Stimulated activated CD4-positive, alpha-beta T cell treated with anti-CD3 and anti-CD28 coated beads, Interleukin-12 subunit alpha, Interleukin-12 subunit beta, amount 100 ng/mL, for 48 hours (primary cell): Measurements from ENCODE around the gene INTS11.
"Not testable (repeated sequence)": the region's sequence is repeated elsewhere in the genome, so short reads cannot be mapped to it uniquely, and the experiment has no call there.

Source experiments
- DNase-seq, 3 donors: peaks; one replicate each; pipeline ENCODE4 v3.0.0-alpha.2; 2020; ENCODE audit warnings: low read depth in 2 of 3, low spot score in 1 of 3

The INTS11 gene

DNA sequence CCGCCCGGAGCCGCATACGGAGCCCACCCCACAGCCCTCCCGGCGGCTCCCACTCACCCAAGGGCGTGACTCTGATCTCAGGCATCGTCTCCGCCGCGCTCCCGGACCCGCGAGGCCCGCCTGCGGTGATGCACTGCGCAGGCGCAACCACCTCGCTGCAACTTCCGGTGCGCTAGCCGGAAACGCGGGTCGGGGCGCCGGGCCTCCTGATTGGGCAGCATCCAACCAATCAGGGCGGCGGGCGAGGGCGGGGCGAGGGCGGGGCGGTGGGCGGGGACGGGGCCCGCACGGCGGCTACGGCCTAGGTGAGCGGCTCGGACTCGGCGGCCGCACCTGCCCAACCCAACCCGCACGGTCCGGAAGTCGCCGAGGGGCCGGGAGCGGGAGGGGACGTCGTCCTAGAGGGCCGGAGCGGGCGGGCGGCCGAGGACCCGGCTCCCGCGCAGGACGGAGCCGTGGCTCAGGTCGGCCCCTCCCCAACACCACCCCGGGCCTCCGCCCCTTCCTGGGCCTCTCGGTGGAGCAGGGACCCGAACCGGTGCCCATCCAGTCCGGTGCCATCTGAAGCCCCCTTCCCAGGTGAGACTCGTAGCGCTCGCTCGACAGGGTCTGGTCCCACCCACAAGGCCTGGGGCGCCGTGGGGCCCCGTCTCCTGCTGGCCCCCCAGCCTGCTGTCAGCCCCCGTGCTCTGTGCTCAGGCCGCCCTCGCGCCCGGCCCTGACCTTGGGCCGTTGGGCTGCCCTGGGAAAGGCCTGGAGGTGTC, at the start of gene INTS11, which contains the start of gene CPTP:
Gene INTS11 (minus strand): TSS at position 137 of the 764 bp plus-strand sequence. CDS start 52 bp downstream, at position 85.
Gene CPTP (plus strand): TSS at position 279 of the 764 bp plus-strand sequence. CDS start 2,109 bp downstream, outside the sequence.
- DNase-seq, result peak; percentile 90 to 94 (median 93)

DNA sequence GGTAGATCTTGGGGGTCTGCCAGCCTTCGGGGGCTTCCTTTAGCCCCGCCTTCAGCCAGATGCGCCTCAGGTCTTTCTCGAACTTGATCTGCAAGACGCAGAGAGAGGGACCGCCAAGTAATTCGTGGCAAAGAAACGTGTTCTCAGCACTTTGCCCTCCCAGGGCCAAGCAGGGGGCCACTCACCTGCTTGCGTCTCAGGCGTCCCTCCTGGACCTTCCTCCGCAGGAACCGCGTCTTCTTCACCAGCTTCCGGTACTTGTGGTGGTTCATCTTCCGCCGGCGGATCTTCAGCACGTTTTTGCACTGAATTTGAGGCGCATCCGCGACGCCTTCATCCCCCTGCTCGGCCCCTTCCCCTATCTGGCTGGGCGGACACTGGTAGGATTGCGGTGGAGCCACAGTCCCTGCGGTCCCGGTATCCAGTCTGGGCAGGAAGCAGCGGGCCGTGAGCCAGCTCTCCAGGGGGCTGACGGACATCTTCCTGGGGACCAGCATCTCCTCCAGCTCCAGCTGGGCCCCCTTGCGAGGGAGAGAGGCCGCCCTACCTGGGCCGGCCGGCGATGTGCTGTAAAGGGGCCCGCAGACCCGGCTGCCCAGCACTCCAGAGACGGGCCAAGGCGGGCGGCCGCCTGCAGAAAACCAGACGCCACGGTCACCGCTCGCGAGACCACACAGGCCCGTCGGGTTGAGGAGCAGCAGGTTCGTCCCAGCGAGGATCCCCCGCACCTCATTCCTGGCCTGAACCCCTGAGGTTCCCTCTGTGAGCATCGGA, 49.5 kb upstream of the INTS11 start:
- DNase-seq, result no peak

DNA sequence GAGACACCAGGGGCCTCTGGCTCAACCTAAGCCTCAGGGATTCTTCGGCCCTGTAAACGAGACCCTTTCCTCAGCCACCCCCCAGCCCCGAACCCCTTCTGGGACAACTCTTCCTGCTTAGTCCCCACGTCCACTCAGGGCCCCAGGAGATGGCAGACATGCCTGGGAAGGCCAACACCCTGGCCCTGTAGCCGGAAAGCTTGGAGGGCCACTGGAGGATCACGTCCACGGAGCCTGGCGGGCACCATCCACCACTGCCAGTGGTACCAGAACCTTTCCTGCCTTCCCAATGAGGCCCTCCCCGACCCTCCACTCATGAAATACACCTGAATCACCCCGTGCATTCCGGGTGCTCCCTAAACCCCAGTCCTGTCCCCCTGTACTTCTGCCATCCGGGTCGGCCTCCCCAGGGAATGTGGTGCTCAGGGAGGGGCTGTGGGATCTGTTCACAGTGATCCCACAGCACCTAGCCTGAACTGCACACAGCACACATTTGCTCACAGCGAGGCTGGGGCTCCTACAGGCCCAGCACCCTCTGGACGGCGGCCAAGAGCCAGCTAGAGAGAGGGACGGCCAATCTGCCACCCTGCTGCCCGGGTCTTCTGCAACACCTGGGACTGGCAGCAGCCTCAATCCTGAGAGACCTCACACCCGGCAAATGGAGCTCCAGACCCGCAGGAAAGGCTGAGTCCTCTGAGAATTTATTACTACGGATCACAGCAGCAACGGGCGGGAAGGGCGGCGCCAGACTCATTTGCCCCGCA, 48.8 kb upstream of the INTS11 start:
- no peak for DNase-seq

DNA sequence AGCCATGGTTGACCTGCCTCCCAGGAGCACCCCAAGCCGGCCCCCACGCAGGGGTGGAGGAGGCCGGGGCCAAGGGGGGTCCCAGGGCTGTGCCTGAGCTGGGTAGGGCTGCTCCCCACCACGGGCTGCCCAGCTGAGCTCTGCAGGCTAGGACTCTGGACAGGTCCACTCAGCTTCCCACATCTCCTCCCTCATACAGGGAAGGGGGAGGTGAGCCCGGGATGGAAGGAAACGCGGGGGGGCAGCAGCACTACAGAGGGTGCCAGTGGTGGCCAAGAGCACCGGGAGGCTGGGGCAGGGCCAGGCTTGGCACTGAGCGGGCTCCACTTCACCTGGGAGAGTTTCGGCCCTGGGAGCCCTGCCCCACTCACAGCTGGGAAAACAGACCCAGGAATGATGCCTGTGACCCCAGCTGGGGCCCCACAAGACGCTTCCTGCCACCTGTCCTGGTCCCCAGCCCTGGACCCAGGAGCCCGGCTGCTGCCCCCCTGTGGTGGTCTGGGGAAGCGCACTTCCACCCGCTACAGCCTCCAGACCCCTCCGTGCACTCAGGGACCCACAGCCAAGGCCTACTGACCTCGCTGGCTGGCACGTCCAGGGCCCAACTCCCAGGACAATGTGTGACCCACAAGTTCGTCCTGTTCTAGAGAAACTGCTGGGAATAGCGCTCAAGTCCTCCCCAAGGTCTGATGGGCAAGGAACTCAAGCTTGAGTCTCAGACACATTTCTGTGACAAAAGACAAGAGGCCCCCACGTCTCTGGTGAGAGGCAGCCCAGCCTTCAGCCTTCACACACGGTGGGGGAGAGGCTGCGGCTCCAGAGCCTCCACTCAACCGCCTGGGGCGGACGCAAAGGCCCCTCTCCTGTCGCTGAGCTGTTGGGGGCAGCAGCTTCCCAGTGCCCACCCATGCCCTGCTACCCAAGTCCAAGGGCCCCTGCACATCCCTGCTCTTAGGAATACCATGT, 47.6 kb upstream of the INTS11 start:
- peak; percentile 53 to 89 (median 72) for DNase-seq

DNA sequence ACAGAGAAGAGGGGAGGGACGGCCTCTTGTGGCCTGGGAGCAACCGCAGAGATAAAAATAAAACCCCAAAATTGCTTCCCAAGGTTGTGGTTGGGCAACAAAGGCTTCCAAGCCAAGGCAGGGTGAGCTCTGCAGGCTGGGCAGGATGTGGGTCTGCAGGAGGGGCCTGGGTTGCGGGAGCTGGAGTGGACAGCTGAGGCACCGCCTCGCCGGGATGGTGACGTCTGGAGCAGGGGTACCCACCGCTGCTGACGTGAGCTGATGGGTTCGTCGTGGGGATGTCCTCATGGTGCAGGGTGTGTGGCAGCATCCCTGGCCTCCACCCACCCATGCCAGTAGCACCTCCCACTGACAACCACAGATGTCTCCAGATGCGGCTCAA, 46.9 kb upstream of the INTS11 start:
- DNase-seq, result no peak

DNA sequence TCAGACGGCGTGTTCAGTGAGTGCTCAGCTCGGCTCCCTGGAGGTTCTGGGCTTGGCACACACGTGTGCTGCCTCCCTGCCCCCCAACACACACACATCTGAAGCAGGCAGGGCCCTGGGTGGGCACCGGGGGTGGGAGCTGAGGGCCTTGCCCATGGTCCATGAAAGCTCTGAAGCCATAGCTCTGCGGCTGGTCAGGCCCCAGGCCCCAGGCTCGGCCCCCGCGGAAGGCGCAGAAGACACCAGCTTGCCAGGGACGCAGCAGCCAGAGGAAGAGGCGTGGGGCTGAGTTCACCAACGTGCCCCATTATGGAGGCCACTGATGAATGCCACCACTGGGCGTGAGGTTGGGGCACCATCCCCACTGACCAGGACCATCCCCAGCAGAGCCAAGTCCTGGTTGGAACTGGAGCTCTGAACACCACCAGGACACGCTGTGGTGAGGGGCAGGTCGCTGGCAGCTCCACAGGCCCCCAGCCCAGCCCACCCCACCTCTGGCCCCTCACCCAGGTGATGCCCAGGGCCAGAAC, 46.4 kb upstream of the INTS11 start:
- no peak for DNase-seq

DNA sequence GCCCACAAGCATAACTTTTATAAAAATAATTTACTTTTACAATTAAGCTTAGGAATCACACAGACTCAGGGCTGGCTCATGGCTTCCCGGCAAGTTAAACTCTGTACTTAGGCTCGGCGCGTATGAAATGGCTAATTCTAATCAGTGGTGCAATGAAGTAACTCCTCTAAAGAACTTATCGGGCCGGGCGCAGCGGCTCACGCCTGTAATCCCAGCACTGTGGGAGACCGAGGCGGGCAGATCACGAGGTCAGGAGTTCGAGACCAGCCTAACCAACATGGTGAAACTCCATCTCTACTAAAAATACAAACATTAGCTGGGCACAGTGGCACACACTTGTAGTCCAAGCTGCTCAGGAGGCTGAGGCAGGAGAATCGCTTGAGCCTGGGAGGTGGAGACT, 45.6 kb upstream of the INTS11 start:
- DNase-seq, result not testable (repeated sequence)

DNA sequence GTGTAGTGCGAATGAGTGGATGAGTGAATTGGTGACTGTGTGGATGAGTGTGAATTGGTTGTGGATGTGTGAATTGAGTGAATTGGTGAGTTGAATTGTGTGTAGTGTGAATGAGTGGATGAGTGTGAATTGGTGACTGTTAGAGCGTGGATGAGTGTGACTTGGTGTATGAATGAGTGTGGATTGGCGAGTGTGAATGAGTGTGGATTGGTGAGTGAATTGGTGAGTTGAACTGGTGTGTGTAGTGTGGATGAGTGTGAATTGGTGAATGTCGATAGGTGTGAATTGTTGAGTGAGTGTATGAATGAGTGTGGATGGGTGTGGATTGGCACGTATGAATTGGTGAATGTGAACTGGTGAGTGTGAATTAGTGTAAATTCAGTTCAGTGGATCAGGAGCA, 42.9 kb upstream of the INTS11 start:
- no peak for DNase-seq

DNA sequence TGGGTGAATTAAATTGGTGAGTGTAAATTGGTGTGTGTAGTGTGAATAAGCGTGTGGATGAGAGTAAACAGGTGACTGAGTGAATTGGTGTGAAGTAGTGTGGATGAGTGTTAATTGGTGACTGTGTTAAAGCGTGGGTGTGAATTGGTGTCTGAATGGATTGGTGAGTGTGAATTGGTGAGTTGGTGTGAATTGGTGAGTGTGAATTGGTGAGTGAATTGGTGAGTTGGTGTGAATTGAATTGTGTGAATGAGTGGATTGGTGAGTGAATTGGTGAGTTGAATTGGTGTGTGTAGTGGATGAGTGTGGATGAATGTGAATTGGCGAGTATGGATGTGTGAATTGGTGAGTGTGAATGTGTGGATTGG, 42.2 kb upstream of the INTS11 start:
- DNase-seq, result no peak

DNA sequence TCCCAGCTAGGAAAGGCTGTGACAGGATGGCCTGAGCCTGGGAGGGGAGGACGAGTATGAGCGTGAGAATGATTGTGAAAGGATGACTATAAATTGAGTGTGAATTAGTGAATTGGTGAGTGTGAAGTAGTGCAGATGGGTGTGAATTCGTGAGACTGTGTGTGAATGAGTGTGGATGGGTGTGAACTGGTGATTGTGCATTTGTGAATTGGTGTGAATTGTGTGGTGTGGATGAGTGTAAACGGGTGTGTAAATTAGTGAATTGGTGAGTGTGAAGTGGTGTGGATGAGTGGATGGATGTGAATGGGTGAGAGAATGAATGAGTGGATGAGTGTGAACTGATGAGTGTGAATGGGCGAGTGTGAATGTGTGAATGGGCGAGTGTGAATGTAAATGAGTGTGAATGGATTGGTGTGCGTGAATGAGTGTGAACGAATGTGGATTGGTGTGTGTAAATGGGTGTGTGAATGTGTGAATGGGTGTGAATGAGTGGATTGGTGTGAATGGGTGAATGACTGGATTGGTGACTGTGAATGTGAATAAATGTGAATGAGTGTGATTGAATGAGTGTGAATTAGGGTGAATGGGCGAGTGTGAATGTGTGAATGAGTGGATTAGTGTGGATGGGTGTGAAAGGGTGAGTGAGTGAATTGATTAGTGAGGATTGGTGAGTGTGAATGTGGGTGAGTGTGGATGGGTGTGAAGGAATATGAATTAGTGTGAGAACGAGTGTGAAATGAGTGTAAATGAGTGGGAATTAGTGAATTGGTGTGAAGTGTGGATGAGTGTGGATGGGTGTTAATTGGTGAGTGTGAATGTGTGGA, 41.6 kb upstream of the INTS11 start:
- DNase-seq, result no peak

DNA sequence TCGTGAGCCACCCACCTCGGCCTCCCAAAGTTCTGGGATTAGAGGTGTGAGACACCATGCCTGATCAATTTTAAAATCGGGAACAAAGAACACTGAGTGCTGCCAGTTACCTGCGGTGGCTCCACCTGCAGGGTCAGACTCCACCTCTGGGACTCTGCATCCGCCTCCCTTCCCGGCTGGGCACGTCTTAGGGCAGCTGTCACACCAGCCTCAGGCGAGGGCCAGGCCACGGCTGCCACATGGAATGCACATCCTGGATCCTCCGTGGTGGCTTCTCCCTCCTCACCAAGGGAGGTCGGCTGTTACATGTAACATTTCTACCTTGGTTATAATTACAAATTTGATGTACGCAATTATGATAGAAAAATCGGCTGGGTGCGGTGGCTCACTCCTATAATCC, 39.8 kb upstream of the INTS11 start:
- no peak for DNase-seq

DNA sequence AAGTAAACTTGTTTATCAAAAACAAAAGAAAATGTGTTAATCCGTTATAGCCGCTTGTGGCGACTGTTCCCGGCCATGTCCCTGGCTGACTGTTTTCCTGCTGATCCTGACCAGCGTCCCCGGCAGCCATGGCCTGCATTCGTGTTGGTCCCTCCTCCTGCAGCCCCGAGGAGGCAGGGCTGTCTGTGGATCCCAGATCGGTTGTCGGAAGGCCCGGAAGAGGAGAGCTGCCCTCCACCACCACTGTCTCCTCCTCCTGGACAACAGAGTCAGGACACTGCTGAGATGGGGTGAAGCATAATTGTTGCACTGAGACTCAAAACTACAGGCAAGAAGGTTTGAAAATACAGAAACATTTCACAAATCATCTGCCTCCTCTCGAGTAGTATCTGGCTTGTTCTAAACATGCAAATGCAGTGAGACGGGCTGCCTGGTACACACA, 37.5 kb upstream of the INTS11 start:
- DNase-seq, result no peak

DNA sequence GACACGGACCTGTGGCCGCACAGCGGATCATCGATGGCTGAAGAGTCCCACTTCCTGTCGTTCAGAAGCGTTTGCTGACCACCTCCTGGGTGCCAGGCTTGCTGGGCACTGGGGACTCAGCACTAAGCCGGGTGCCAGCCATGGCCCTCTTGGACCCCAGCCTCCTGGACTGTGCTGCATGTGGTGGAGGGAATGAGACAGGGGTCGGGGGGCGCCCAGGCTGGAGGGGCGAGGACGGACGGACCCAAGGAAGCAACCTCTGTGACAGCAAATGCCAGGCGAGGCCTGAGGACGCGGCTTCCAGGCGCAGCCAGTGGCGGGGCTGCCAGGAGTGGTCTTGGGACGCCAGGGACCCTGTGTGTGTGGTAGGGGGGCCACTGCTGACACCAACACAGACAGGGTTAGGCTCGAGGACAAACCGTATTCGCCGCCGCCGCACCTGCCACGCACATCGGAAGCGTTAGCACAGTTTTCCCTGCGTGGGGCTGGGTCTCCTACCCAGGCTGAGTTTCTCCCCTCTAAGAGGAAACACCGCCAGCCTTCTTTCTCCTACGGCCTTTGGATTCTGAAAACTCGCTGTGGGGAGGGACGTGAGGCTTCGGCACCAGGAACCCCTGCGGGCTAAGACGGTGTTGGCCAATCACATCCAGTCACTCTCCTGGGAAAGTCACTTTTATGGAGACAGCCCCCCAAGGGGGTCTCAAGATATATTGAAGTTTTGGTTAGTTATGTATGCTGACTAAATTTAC, 36.9 kb upstream of the INTS11 start:
- no peak for DNase-seq

DNA sequence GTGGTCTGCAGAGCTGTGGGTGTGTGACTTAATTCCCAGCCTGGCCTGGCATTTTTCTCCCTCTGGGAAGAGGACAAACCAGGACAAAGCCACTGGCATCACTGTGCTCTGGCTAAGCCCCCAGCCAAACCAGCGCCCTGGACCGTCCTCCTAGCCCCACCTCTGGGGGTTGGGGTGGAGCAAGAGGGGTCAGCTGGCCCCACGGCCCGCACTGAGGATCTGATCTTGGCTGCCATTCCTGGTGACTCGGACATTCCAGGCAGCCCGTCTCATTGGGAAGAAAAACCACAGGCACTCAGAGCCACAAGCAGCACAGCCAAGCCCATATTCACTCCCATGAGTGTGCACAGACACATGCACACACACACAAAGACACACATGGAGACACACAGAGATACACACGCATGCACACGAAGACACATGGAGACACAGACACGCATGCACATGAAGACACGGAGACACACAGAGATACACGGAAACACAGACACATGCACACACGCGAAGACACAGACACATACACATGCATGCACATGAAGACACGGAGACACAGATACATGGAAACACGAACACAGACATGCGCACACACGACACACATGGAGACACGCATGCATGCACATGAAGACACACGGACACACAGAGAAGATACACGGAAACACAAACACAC, 36.2 kb upstream of the INTS11 start:
- no peak for DNase-seq

DNA sequence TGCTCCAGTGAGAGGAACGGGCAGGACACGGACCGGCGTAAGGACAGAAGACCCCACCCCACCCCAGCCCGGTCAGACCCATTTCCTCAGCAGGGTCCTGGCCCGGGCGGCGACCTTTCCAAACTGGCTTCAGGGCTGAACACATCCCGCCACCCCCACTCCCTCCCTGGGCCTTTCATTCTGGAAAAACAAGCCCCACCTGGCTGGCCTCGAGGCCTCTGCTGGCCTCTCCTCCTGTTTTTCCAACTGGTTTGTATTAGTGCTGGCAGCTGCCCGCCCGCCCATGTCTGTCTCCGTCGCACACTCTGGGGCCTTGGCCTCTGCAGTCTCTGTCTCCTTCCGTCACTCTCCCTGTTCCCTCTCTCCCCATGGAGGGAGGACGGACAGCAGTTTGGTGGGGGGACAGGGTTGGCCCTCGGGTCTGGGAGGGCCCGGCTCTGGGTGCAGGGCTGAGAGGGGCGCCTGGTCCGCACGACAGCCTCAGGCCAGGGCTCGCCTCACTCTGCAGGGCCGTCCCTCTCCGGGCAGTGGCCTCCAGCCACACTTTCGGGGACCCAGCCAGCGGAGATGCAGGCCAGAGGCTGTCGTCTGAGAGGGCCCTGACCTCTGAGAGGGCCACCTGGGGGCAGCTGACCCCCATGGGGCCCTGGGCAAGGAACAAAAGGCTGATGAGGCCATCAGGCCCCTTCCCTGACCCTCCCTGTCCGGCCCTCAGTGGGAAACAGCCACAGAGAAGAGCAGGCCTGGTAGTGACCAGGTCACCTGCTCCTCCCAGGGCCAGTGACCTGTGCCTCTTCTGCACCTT, 35.4 kb upstream of the INTS11 start:
- no peak for DNase-seq

DNA sequence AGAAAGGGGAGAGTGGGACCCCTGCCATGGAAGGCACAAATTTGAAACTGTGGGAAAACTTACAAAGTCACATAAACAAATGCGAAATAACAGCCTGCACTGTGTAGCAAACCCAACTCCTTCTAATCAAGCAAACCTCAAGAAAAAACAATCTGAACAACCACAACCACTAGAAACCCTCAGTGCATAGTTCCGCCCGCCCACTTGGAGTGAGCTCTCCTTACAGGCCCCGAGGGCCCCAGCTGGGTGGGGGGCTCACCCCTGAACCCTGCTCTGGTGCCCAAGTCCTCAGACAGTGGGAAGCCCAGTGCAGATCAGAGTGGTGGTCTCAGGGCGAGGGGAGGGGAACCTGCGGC, 34.8 kb upstream of the INTS11 start:
- no peak for DNase-seq
